PC-3 (cell line): ENCODE measurements around the gene P2RY11.

ENCODE experiments used
- EZH2 ChIP-seq: fragments of 300-600 bp; sonication (generic); IDR thresholded peaks from one replicate; pipeline ENCODE4 v1.6.1; 2017; ENCODE audit warnings: antibody characterized with exemption, mild to moderate bottlenecking, low read length; ENCODE audit not compliant: unreplicated experiment
- EZH2phosphoT487 ChIP-seq: fragments of 300-600 bp; sonication (generic); IDR thresholded peaks from 2 replicates; pipeline ENCODE4 v1.6.1; 2018; ENCODE audit warnings: mild to moderate bottlenecking, antibody characterized with exemption, low read length, borderline replicate concordance
- TF ChIP-seq, protein P1 (sequence below): fragments of 300-600 bp; sonication (generic); conservative IDR thresholded peaks from 2 replicates; pipeline ENCODE4 v1.5.1; 2017; ENCODE audit warnings: antibody characterized with exemption, low read depth, mild to moderate bottlenecking, low read length

DNA sequence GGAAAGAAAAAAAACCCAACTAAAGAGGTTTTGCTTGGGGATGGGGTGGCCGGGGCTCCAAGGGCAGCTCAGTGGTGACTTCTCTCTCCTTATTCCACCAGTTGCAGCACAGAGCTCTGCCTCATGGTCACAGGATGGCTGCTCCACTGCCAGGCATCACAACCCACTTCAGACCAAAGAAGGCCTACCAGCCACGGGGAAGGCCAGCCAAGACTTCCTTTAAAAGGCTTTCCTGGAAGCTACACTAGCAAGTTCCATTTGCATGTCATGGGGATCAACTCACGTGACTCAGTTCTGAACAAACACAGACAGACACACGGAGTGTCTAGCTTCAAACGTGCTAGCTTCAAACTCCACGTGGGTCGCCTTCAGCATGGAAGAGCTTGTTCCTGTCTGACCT is 21.4 kb downstream of the P2RY11 start:
- TF ChIP-seq, protein P1, sequence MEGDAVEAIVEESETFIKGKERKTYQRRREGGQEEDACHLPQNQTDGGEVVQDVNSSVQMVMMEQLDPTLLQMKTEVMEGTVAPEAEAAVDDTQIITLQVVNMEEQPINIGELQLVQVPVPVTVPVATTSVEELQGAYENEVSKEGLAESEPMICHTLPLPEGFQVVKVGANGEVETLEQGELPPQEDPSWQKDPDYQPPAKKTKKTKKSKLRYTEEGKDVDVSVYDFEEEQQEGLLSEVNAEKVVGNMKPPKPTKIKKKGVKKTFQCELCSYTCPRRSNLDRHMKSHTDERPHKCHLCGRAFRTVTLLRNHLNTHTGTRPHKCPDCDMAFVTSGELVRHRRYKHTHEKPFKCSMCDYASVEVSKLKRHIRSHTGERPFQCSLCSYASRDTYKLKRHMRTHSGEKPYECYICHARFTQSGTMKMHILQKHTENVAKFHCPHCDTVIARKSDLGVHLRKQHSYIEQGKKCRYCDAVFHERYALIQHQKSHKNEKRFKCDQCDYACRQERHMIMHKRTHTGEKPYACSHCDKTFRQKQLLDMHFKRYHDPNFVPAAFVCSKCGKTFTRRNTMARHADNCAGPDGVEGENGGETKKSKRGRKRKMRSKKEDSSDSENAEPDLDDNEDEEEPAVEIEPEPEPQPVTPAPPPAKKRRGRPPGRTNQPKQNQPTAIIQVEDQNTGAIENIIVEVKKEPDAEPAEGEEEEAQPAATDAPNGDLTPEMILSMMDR = no peak
- TF ChIP-seq EZH2phosphoT487 = no peak
- TF ChIP-seq EZH2 = no peak
